ENCODE data around the gene ADGRA3.

GRCh38 chr4:22420291-22420690, 95.6 kb downstream of the ADGRA3 start:
- TF ChIP-seq POLR2A (IDR thresholded peaks at IDR 0.05) = no peak
- TF ChIP-seq POLR2AphosphoS5 (IDR thresholded peaks at IDR 0.05) = no peak
- TF ChIP-seq CTCF (IDR thresholded peaks at IDR 0.05) = no peak
- TF ChIP-seq EP300 (IDR thresholded peaks at IDR 0.05) = no peak
